ENCODE data around the gene KRTAP9-9. TPM values are rescaled to one million over a fixed set of nuclear protein-coding genes. Genes with fewer than 3 reads are reported as not detected.
A peak's percentile ranks its signal among the peaks of the same experiment; 100 is the strongest.

Gene KRTAP9-9
- total RNA-seq, 1 experiment from 2014 or later = not detected

- Mint-ChIP-seq H3K4me3 (0 out of 2 replicates have a peak overlapping the region, but pooled peaks have one; percentile 38), H3K27ac (no peak overlapping the region), H3K36me3 (no peaks in the 10 kb centered on the region), H3K27me3 (ENCODE audit: low read depth) (no peaks in the 10 kb centered on the region; the same call in 1 of the 2 replicates), H3K9me3 (peaks cover 6% of the 10 kb centered on the region; the same call in 1 of the 2 replicates), H3K4me1 (peaks cover 7% of the 10 kb centered on the region; the same call in 1 of the 2 replicates)
- ATAC-seq (0 out of 2 replicates have a peak, but pooled peaks have one; percentile 34), DNase-seq (ENCODE audit: low spot score) (no peak)
- POLR2A ChIA-PET = no interaction called here
- TF ChIP-seq PRDM15 (CRISPR knock-in tag; IDR thresholded peaks at IDR 0.05) = no peak
- CTCF ChIA-PET = no interaction called here
Measured at GRCh38 chr17:41298458-41299135, 43.4 kb downstream of the KRTAP9-9 start.

GRCh38 chr17:41301204-41301790 lies 46.1 kb downstream of the KRTAP9-9 start:
- no peak for TF ChIP-seq ATF3 (CRISPR knock-in tag; conservative IDR thresholded peaks at IDR 0.05)
- no peak for TF ChIP-seq E2F4 (CRISPR knock-in tag; IDR thresholded peaks at IDR 0.05; ENCODE audit: borderline replicate concordance, low read depth)
- TF ChIP-seq ZBTB43 (CRISPR knock-in tag; IDR thresholded peaks at IDR 0.05) = no peak
- no peak for TF ChIP-seq RELA (CRISPR knock-in tag; IDR thresholded peaks at IDR 0.05; ENCODE audit: borderline replicate concordance)
- TF ChIP-seq NR2C2 (CRISPR knock-in tag; IDR thresholded peaks at IDR 0.05) = no peak
- TF ChIP-seq TCF7 (CRISPR knock-in tag; IDR thresholded peaks at IDR 0.05; ENCODE audit: low read depth) = no peak
- TF ChIP-seq FOXP1 (CRISPR knock-in tag; IDR thresholded peaks at IDR 0.05; ENCODE audit: borderline replicate concordance) = no peak
- POLR2A ChIA-PET = no interaction called here
- Mint-ChIP-seq H3K4me1 (peaks cover 7% of the 10 kb centered on the region; the same call in 1 of the 2 replicates), H3K4me3 (no peak overlapping the region), H3K36me3 (no peaks in the 10 kb centered on the region), H3K9me3 (peaks cover 6% of the 10 kb centered on the region; the same call in 1 of the 2 replicates), H3K27ac (no peak overlapping the region), H3K27me3 (ENCODE audit: low read depth) (no peaks in the 10 kb centered on the region; the same call in 1 of the 2 replicates)
- CTCF ChIA-PET = no interaction called here
- DNase-seq (ENCODE audit: low spot score) (no peak), ATAC-seq (no peak)

GRCh38 chr17:41301916-41302901 lies 47.0 kb downstream of the KRTAP9-9 start, which contains the start of gene KRTAP29-1:
TSS of gene KRTAP29-1 (minus strand) at chr17:41302851. CDS start at chr17:41302851, 0 bp downstream.
- no peak within 1 kb of the TSS for H3K4me3 Mint-ChIP-seq
- no peak for TF ChIP-seq EMX1 (CRISPR knock-in tag; IDR thresholded peaks at IDR 0.05)
- TF ChIP-seq ZNF138 (CRISPR knock-in tag; conservative IDR thresholded peaks at IDR 0.05) = no peak
- TF ChIP-seq GTF2I (CRISPR knock-in tag; conservative IDR thresholded peaks at IDR 0.05) = no peak
- TF ChIP-seq ETV6 (CRISPR knock-in tag; IDR thresholded peaks at IDR 0.05) = no peak
- no peak for TF ChIP-seq HMGXB4 (CRISPR knock-in tag; IDR thresholded peaks at IDR 0.05)
- no peak for TF ChIP-seq ZNF263 (CRISPR knock-in tag; IDR thresholded peaks at IDR 0.05; ENCODE audit: low read depth)
- no peak for TF ChIP-seq E2F4 (CRISPR knock-in tag; IDR thresholded peaks at IDR 0.05; ENCODE audit: borderline replicate concordance, low read depth)
- TF ChIP-seq KAT7 (CRISPR knock-in tag; IDR thresholded peaks at IDR 0.05; ENCODE audit: borderline replicate concordance) = no peak
- no peak for TF ChIP-seq HMGA2 (CRISPR knock-in tag; IDR thresholded peaks at IDR 0.05)

More at GRCh38 chr17:41301916-41302901, 47.0 kb downstream of the KRTAP9-9 start, which contains the start of gene KRTAP29-1:
- Mint-ChIP-seq H3K9me3 (peaks cover 6% of the 10 kb centered on the region; the same call in 1 of the 2 replicates), H3K27ac (no peak within 1 kb of the TSS), H3K36me3 (no peaks in the 10 kb centered on the region), H3K27me3 (ENCODE audit: low read depth) (no peaks in the 10 kb centered on the region; the same call in none of the 2 replicates), H3K4me1 (peaks cover 7% of the 10 kb centered on the region; the same call in 1 of the 2 replicates)
- ChIA-PET CTCF (interaction anchor here (1.0 kb wide), 1 partner anchor 394 kb away, joined by 3 read pairs; no protein-coding TSS in a partner anchor), POLR2A (no interaction called here)
- ATAC-seq (no peak), DNase-seq (ENCODE audit: low spot score) (no peak)

Measured in WTC11 (cell line).